Panc1 (cell line): Measurements from ENCODE around the gene STMN1. TPM values are rescaled to one million over a fixed set of nuclear protein-coding genes. Genes with fewer than 3 reads are reported as not detected.

Experiments used
- ATAC-seq: fragments of 200-7000 bp; cut with Tn5 transposase; 2 replicates; pipeline ENCODE4 v1.9.1; 2020; ENCODE audit warnings: mild to moderate bottlenecking, moderate library complexity
- BruUV-seq: library from RNA; stranded (reverse); fragments of 400-500 nt; replicated peaks from 2 replicates; lab custom pipeline; 2021; lab: Mats Ljungman, UMichigan
- CTCF ChIA-PET: fragments of 300-600 bp; sonication (Branson Sonifier 250); formaldehyde crosslinking; loops from one replicate; lab custom pipeline; 2022; ENCODE audit warnings: antibody characterized with exemption; lab: Charles Lee
- POLR2A ChIA-PET: fragments of 300-600 bp; sonication (Branson Sonifier 250); formaldehyde crosslinking; loops from one replicate; lab custom pipeline; 2022; ENCODE audit warnings: antibody characterized with exemption; lab: Charles Lee
- DNase-seq: peaks from one replicate; pipeline ENCODE4 v3.0.0-alpha.2; 2010; ENCODE audit warnings: low read depth, low spot score
- H3K27ac ChIP-seq: 2 replicates; pipeline ENCODE4 v1.5.1; 2011; ENCODE audit warnings: mild to moderate bottlenecking, low read length, inconsistent platforms
- H3K27me3 ChIP-seq: fragments of 200-500 bp; sonication (Bioruptor generic); 2 replicates; pipeline ENCODE4 v1.6.0; 2014; ENCODE audit warnings: low read length, inconsistent platforms; ENCODE audit not compliant: control insufficient read depth, insufficient read depth
- H3K36me3 ChIP-seq: fragments of 200-500 bp; sonication (Bioruptor generic); 2 replicates; pipeline ENCODE4 v1.5.1; 2014; ENCODE audit warnings: inconsistent platforms, mild to moderate bottlenecking, low read length, moderate library complexity; ENCODE audit not compliant: control insufficient read depth, insufficient read depth
- H3K4me1 ChIP-seq: 2 replicates; pipeline ENCODE4 v1.5.1; 2011; ENCODE audit warnings: inconsistent platforms, mild to moderate bottlenecking, low read length, moderate library complexity; ENCODE audit not compliant: control insufficient read depth, insufficient read depth
- H3K4me3 ChIP-seq, 2 experiments: 2 replicates each; pipeline ENCODE4 v1.5.1; 2011 to 2012; ENCODE audit warnings: low read depth in 2 of 2, low read length in 2 of 2, mild to moderate bottlenecking in 2 of 2, inconsistent platforms in 1 of 2, moderate library complexity in 1 of 2
- H3K9me3 ChIP-seq: fragments of 200-500 bp; sonication (Bioruptor generic); 2 replicates; pipeline ENCODE4 v1.5.1; 2014; ENCODE audit warnings: low read depth, mild to moderate bottlenecking, inconsistent platforms, low read length, moderate library complexity; ENCODE audit not compliant: control insufficient read depth, insufficient read depth
- POLR2AphosphoS5 ChIP-seq: IDR thresholded peaks from 2 replicates; pipeline ENCODE4 v1.6.1; 2012; ENCODE audit warnings: mild to moderate bottlenecking, low read depth, low read length, moderate library complexity
- REST ChIP-seq, 2 experiments: IDR thresholded peaks; 2 replicates each; pipeline ENCODE4 v1.6.1; 2011 to 2012; ENCODE audit warnings: low read depth in 2 of 2, control low read depth in 1 of 2, low read length in 1 of 2, mild to moderate bottlenecking in 1 of 2, moderate library complexity in 1 of 2; ENCODE audit not compliant: insufficient read depth in 1 of 2
- SIN3A ChIP-seq: IDR thresholded peaks from 2 replicates; pipeline ENCODE4 v1.6.1; 2012; ENCODE audit warnings: low read depth, mild to moderate bottlenecking, low read length, moderate library complexity, borderline replicate concordance; ENCODE audit not compliant: insufficient read depth
- TCF7L2 ChIP-seq: IDR thresholded peaks from 2 replicates; pipeline ENCODE4 v1.6.1; 2011; ENCODE audit warnings: mild to moderate bottlenecking, low read depth, low read length, inconsistent platforms
- in situ Hi-C: cut with HindIII; loops from 2 replicates; pipeline ENCODE4 v1.10.0; 2016; ENCODE audit warnings: low sequenced_read_pairs, low pct_unique_long_range_greater_than_20kb
- intact Hi-C: fragments of 100-400 bp; cut with micrococcal nuclease; formaldehyde crosslinking; loops from one replicate; pipeline ENCODE4 v1.10.0; 2022; ENCODE audit not compliant: unreplicated experiment
- total RNA-seq: library from RNA; stranded (reverse); gene quantifications from one replicate; pipeline ENCODE4 v1.2.1, GENCODE V29; 2021; ENCODE audit not compliant: unreplicated experiment
- TF ChIP-seq, protein P1 (sequence below): fragments of 450-650 bp; IDR thresholded peaks from 2 replicates; pipeline ENCODE4 v1.5.1; 2017; ENCODE audit warnings: mild to moderate bottlenecking

The STMN1 gene
- total RNA-seq, 1 experiment from 2014 or later: 316 TPM

GRCh38 chr1:25895365-25895990 is 10.7 kb downstream of the STMN1 start:
- POLR2A ChIA-PET: interaction anchor here (0.6 to 0.7 kb wide), 2 partner anchors 73 to 100 kb away, joined by 4 to 14 read pairs; no protein-coding TSS in a partner anchor
- in situ Hi-C loops (loop anchor here (5.0 kb wide), 1 partner anchor 102 kb away; the partner anchor contains the start of gene PAFAH2), intact Hi-C loops (loop anchor here (1.0 kb wide), 1 partner anchor 103 kb away; the partner anchor contains the start of gene PAFAH2)
- ATAC-seq: peak; percentile 81
- DNase-seq: peak; percentile 64
- peak overlapping the region; percentile 74 for H3K27ac ChIP-seq
- TF ChIP-seq REST (IDR thresholded peaks at IDR 0.05; ENCODE audit: insufficient read depth in 1 of 2, low read depth in 2 of 2, low read length in 1 of 2) (no peak), SIN3A (no peak), POLR2AphosphoS5 (peak; percentile 59; the same call in 1 of the 2 replicates), TCF7L2 (no peak)
- TF ChIP-seq, protein P1, sequence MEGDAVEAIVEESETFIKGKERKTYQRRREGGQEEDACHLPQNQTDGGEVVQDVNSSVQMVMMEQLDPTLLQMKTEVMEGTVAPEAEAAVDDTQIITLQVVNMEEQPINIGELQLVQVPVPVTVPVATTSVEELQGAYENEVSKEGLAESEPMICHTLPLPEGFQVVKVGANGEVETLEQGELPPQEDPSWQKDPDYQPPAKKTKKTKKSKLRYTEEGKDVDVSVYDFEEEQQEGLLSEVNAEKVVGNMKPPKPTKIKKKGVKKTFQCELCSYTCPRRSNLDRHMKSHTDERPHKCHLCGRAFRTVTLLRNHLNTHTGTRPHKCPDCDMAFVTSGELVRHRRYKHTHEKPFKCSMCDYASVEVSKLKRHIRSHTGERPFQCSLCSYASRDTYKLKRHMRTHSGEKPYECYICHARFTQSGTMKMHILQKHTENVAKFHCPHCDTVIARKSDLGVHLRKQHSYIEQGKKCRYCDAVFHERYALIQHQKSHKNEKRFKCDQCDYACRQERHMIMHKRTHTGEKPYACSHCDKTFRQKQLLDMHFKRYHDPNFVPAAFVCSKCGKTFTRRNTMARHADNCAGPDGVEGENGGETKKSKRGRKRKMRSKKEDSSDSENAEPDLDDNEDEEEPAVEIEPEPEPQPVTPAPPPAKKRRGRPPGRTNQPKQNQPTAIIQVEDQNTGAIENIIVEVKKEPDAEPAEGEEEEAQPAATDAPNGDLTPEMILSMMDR: peak; percentile 98
- H3K36me3 ChIP-seq: peaks cover 14% of the 10 kb centered on the region
- no TSS peak for BruUV-seq
- no peaks in the 10 kb centered on the region for H3K27me3 ChIP-seq
- no peaks in the 10 kb centered on the region for H3K9me3 ChIP-seq
- no peak overlapping the region for H3K4me3 ChIP-seq
- H3K4me1 ChIP-seq: peaks cover 47% of the 10 kb centered on the region
- CTCF ChIA-PET: interaction anchor here (0.6 to 4.2 kb wide), 11 partner anchors 10 to 1185 kb away, joined by 3 to 56 read pairs (median 4); partner anchors contain the start of genes PAFAH2 and STMN1

DNA sequence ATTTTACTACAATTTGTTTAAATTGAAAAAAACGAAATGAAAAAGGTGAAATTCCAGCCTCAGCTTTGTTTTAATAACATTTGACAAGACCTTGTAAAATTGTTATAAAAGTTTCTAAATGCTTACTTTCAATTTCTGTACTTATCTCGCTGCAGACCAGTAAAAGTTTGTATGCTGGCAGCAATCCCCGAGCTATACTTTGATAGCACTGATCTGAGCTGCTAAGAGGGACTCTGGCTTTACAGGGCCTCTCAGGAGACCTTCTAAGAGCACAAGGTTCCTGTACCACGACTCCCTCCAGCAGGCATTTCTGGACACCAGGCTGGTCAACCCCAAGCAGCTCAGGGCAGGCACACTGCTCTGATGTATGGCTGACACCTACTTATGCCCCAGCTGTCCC is 13.1 kb downstream of the STMN1 start:
- Histone ChIP-seq H3K27ac (peak overlapping the region; percentile 93), H3K4me3 (no peak overlapping the region), H3K27me3 (no peaks in the 10 kb centered on the region), H3K9me3 (no peaks in the 10 kb centered on the region), H3K36me3 (no peaks in the 10 kb centered on the region; the same call in 1 of the 2 replicates), H3K4me1 (peaks cover 64% of the 10 kb centered on the region)
- TF ChIP-seq REST (IDR thresholded peaks at IDR 0.05; ENCODE audit: insufficient read depth in 1 of 2, low read depth in 2 of 2, low read length in 1 of 2): no peak
- no peak for TF ChIP-seq TCF7L2
- TF ChIP-seq POLR2AphosphoS5: no peak
- TF ChIP-seq, protein P1: no peak
- no peak for TF ChIP-seq SIN3A
- CTCF ChIA-PET: interaction anchor here (1.2 kb wide), 1 partner anchor 11 kb away, joined by 3 read pairs; no protein-coding TSS in a partner anchor
- in situ Hi-C loops: no loop called here
- DNase-seq (no peak), ATAC-seq (no peak)
- intact Hi-C loops: no loop called here
- no TSS peak for BruUV-seq
- POLR2A ChIA-PET: interaction anchor here (0.7 to 0.9 kb wide), 3 partner anchors 105 to 180 kb away, joined by 3 read pairs; partner anchors contain the start of gene PAFAH2
